Right lobe of liver (tissue), 4 donors: ENCODE data around the gene FKBP15.
"Not testable (repeated sequence)": the region's sequence is repeated elsewhere in the genome, so short reads cannot be mapped to it uniquely, and the experiment has no call there.

Experiments used
- POLR2A ChIP-seq: fragments of 450-650 bp; IDR thresholded peaks from one replicate; pipeline ENCODE4 v1.6.1; 2017; ENCODE audit warnings: antibody characterized with exemption, mild to moderate bottlenecking
- TF ChIP-seq, protein P1 (sequence below), 4 donors: fragments of 200-600 bp in 3 of 4; fragments of 450-650 bp in 1 of 4; IDR thresholded peaks; one replicate each; pipeline versions ENCODE4 v1.5.1 to v1.8.0; 2016 to 2022; ENCODE audit warnings: antibody characterized with exemption in 4 of 4, mild to moderate bottlenecking in 2 of 4
- donor health status: DM: no; HTN: no; CAD: no.
- donor health status: DM: no; HTN: no; CAD: no.
- donor health status: DM: no; HTN: yes; CAD: no.

DNA sequence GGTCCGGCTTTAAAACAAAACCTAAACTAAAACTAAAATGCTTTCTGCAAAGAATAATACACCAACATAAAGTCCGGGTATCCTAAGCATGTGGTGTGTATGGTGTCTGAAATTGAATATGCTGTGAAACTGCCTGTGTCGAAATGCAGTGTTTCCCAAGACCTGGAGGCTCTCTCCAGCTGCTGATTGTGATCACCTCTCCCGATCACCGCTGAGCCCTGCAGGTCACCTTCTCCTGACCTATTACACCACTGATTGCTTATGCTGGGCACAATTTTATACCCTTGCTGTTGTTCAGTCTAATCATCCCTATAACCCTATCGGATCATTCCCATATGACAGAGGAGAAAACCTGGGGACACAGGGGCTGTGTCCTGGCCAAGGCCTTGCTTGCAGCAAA is 102.2 kb downstream of the FKBP15 start:
- TF ChIP-seq, protein P1, sequence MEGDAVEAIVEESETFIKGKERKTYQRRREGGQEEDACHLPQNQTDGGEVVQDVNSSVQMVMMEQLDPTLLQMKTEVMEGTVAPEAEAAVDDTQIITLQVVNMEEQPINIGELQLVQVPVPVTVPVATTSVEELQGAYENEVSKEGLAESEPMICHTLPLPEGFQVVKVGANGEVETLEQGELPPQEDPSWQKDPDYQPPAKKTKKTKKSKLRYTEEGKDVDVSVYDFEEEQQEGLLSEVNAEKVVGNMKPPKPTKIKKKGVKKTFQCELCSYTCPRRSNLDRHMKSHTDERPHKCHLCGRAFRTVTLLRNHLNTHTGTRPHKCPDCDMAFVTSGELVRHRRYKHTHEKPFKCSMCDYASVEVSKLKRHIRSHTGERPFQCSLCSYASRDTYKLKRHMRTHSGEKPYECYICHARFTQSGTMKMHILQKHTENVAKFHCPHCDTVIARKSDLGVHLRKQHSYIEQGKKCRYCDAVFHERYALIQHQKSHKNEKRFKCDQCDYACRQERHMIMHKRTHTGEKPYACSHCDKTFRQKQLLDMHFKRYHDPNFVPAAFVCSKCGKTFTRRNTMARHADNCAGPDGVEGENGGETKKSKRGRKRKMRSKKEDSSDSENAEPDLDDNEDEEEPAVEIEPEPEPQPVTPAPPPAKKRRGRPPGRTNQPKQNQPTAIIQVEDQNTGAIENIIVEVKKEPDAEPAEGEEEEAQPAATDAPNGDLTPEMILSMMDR (IDR thresholded peaks at IDR 0.05), result not testable (repeated sequence)
- not testable (repeated sequence) for TF ChIP-seq POLR2A
